Dermis blood vessel endothelial cell (primary cell): ENCODE measurements around the gene UNC13D. TPM values are rescaled to one million over a fixed set of nuclear protein-coding genes. Genes with fewer than 3 reads are reported as not detected.

ENCODE experiments used
- DNase-seq: peaks from one replicate; pipeline ENCODE4 v3.0.0; 2010
- total RNA-seq: library from RNA; depleted of rRNA; stranded (reverse); fragments of >200 nt; gene quantifications from 2 replicates; pipeline ENCODE4 v1.2.3, GENCODE V29; 2014

The UNC13D gene
- total RNA-seq, 1 donor from 2014 or later = 3.4 TPM

DNA sequence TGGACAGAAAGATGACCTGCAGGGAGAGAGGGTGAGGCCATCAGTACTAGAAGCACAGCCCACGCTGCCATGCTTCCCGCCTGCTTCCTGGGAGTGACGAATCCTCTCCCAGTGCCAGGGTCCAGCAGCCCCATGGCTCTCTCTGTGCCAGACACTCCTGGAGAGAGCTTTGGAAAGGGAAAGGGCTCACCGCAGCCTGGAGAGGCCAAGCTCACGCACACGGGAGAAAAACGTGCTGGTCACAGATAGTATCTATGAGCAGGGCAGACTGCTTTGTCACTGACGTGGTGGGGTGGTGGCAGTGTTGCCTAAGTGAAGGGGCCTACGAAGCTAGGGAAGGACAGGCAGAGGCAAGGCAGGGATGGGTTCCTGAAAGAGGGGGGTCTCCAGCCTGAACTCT, 5.5 kb upstream of the UNC13D start:
- DNase-seq = no peak

DNA sequence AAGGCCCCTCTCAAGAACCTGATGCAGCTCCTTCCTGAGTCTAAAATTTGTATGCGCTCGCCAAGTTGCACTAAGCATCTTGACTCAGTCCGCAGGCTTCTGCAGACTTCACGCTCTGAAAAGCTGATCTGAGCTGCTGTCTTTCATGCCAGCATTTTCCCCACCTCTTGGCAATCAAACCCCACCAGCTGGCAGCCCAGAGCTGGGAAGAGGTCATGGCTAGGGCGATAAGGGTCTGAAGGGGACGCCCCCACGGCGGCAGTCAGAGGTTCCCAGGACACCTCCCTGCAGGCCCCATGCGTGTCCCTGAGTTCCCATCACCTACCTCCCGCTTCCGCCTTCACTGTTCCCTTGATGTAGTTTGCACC, 5.1 kb upstream of the UNC13D start:
- DNase-seq = peak; percentile 29

DNA sequence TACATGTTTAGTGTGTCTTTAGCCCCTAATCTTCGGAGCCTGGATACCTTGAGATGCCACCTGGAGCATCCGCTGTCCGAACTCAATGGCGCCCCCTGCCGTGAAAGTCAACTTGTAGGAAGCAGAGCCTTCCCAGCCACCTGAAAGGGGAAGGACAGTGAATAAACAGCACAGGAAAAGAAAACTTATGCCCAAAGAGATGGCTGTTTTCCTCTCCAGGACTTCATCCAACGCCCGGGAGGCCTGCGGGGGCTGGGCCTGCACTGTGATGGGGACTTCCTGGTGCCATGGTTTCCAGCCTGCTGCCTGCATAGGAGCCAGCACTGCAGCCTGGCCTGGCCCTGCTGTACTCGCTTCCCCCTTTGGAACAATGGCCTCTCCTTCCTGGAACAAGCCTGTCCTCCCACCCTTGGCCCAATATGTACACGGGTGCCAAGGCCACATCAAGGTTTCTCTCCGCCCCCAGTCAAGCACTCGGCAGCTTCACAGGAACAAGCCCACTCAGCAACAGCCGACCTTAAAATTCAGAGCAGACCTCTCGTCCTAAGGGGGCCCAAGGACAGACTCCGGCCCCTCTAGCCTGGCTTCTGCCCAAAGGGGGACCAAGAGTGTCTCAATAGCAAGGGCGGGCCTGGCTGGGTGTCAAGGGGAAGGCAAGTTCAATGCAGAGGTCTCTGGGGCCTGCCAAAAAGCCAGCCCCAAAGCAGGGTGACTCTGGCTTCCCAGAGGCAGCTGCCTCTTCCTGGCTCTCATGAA, 4.5 kb upstream of the UNC13D start:
- DNase-seq = peak; percentile 79

DNA sequence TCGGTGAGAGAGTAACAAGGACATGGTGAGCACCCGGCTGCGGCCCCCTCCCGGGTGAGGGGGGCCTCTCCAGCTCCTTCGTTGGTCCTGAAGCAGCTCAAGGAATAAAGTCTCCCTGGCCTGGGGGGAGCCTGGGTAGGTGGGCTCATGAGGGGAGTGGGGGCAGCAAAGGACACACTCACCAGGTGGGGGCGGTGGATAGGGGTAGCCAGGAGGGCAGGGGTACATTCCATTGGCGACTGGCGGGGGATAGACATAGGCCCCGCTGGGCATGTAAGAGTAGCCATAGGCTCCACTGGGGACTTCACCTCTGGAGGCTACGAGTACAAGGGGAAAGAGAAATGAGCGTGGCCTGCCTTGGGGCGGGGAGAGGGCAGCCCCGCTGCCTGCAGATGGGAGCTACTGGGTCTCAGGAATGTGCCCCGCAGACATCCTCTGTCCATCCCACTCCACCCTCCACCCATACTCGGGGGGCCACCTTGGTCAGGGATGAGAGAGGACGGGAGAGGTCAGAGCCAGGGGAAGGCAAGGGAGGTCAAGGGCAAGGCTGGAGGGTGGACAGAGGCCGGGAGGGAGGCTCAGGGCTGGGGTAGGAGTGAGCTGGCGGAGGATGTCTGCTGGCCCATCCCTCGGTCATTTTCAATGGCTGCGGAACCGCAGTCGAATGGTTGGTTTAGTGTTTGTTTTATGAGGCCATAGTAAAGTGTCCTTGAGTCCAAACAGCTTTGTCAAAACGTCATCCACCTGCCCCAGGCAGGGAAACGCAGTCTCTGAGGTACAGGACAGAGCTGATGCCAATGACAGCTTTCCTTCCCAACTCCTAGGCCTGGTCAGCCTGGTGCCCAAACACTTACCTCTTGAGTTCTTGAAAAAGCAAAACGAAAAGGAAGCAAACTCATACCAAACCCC, 3.7 kb upstream of the UNC13D start:
- no peak for DNase-seq

DNA sequence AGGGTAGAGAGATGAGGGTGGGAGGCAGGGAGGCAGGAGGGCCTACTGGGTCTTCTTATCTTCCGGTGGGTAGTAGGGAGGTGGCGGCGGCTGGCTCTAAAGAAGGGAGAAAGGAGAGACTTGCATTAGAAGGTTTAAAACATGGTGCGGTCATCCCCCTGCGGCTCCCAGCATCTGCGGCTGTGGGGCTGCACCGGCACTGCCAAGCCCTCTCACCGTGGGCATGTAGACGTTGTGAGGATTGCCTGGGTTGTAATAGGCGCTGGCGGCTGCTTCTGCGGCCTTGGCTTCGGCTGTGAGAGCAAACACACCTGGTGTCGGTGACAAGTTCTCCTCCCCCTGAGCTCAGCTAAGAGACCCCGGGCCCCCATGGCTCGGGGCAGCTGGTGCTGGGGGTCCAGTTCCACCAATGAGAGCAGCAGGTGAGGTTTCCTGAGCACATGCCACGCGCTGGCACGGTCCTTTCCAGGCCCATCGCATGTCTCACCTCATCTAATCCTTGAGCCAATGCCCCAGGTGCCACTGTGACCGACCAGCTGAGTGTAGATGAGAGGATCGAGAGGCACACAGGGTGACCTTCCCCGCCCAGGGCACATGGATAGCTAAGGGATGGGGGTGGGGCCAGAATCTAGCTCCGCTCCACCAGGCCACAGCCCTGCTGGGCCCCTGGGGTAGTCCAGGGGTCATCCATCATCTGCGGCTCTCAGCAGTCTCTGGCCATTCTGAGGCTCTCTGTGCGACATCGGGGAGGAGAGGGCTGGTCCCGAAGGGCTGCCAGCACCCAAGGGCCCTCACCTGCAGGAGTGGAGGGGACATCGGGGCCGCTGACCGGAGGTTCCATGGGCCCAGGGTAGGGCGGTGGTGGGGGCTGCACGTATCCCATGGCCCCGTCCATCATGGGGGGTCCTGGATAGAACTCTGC, 2.7 kb upstream of the UNC13D start:
- no peak for DNase-seq

DNA sequence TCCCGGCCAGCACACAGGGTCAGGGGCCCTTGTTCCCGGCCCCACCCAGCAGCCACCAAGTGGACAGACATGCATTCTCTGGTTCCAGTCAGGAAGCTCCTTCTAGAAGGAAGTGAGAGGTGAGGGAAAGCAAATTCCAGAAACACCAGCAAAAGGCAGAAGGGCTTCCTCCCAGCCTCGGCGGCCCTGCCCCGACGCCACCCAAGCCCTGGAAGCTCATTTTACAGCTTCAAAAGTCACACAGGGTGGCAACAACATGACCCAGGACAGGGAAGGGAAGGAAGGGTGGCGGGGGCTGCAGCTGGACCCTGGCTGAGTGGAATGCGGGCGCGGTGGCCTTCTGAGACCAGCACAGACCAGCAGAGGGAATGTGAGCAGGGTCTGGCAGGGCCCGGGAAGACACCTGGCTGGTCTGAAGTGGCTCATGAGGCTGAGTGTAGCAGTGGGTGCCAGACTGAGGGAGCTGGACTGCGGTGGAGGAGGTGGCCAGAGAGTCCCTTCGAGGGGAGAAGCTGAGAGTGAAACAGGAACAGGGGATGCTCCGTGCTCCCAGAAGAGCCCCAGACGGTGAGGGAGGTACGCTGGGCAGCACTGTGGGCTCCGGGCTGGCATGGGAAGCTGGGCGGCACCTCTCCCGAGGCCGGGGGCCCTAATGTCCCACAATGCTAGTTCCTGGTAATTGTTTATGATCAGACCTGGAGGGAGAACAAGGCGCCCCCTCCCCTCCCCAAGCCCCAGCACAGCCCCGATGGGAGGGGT, 1.9 kb upstream of the UNC13D start:
- DNase-seq = peak; percentile 35

DNA sequence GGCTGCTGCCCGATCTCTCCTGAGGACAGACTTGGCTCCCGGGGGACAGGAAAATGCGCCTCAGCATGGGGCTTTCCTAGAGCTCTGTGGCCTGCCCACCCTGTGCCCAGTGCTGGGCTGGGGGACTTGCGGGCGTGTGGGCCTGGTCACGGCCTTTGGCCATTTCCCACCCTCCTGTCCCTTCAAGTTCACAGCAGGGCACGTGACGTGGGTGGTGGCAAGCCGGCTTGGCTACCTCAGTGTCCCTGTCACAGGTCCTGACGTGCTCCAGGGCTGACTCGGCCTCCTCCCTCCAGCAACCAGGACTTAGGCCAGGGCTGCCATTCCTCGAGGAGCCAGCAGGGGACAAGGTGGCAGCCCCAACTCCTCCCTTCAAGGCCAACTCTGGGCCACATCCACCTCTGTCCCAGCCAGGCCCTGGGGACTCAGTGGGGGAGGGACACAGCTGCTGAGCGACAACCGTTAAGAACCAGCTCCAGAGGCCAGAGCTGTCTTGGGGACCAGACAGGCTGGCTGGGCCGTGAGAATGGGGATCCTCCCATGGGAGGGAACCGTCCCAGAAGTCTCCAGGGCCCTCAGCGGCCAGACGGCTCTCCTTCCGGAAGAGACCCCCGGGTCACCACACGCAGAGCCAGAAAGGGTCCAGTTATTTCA, 981 bp upstream of the UNC13D start:
- DNase-seq = peak; percentile 83

DNA sequence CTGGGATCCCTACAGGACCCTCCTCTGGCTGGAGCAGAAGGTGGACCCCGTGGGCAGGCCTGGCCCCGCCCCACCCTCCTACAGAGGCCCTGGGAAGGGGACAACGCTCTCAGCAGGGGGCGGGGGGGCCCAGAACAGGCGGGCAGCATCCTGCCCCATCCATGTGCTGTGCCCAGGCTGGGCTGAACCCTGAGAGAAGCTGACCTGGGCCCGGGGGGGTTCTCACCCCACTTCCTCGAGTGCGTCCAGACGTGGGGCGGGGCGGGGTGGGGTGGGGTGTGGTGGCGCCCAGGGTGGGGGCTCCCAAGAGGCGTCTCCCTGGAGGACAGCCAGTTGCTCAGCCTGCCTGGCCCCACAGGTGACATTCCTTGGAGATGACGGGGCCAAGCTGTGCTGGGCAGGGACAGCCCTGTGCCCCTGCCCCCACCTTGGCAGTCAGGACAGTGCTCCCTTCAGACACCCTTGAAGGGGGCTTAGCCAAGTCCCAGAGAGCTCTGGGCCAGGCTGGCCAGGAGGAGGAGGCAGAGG, 390 bp upstream of the UNC13D start:
- DNase-seq = no peak

DNA sequence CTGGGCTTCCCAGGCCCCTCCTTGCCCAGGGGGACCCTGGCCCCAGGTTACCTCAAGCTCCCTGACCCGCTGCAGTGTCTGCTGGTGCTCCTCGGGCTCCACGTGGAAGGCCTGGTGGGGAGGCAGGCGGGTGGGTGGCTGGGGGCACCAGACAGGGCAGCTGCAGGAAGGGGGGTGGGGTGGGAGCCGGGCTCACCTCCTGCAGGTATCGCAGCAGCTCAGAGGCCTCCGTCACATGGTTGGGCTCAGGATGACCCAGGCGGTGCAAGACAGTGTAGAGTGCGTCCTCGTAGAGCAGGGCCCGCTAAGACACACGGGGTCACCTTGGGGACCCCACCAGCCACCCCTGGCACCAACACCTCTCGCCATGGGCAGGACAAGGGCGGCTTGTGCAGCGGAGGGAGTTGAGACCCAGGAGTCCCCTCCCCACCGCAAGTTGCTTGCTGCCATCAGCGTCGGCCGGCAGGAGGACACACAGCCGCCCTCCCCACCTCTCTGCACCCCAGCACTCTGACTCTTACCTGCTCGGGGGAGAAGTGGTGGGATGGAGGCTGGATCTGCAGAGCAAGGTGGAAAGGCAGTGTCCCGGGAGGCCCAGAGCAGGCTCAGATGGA, 1.1 kb downstream of the UNC13D start:
- DNase-seq = no peak

DNA sequence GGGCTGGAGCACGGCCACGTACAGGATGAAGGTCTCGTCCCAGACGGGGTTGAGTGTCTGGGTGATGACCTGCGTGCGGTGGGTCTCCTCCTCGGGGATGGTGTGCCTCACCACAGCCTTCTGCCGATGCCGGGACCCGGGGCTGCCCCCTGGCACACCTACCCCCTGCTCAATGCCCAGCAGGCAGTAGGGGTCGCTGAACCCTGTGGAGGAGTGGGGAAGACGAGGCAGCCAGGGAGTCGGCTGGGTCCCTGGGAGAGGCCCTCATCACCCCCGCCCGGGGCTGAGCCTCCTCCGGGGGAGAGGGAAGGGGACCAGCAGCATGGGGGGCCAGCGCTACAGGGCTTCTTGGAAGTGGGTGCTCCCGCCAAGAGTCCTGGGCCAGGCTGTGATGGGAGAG, 1.8 kb downstream of the UNC13D start:
- DNase-seq = no peak

DNA sequence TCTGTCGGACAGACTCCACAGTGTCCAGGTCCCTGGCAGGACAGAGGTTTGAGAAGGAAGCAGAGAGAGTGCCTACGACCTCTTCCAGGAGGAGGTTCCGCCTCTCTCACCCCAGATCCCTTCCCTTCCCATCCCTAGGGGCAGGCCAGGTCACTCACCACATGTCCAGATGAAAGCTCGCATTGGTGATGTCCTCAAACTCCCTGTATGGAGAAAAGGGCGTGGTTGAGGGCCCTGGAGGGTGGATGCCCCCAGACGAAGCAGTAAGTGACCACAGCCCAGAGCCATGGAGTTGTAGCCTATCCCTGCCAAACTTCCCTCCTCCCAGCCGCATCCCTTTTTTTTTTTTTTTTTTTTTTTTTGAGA, 3.4 kb downstream of the UNC13D start:
- DNase-seq = no peak

DNA sequence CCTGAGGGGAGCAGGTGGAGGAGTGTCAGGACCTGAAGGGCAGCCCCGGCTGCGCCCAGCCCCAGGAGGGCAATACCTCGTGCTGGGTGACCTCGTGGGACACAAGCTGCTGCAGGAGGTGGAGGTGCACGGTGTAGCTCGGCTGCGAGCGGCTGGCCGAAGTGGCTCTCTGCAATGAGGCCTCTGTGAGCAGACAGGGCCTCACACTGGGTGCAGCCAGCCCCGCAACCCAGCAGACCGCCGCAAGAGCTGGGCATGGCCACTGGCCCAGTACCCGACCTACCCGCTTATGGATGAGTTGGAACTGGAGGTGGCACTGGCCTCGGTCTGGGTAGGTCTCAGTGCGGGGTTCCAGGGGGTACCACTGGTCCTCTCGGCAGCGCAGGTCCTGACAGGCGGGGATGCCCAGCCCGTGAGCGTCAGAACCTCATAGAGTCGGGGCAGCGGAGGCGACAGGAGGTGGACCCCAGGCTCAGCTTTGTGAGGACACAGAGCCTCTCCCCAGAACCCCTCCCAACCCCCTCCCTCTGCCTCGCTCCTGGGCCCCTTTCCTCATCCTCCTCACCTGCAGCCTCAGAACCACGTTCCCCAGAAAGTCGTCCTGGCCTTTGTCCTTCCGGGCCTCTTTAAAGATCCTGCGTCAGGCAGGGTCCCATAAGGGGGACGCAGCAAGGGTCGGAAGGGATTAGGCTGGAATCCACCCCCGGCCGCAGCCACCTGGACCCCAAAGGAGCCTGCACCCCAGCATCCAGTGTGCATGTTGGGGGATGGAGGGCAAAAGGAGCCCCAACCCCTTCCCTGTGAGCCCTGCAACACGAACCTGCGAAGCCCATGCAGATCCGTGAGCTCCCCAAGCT, 4.0 kb downstream of the UNC13D start:
- no peak for DNase-seq

DNA sequence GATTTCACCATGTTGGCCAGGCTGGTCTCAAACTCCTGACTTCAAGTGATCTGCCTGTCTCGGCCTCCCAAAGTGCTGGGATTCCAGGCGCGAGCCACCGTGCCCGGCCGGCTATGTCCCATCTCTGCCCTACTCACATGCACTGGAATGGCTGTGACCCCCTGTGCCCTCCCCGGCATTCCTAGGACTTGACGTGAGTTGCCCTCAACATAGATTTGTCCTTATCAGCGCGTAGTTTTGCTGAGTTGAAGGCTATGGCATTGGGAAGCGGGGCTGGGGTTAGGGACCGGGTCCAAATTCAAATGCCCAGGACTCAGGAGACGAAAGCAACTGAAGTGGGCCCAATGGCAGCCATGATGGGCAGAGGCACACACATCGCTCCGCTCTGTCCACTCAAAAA, 5.8 kb downstream of the UNC13D start:
- DNase-seq = no peak

DNA sequence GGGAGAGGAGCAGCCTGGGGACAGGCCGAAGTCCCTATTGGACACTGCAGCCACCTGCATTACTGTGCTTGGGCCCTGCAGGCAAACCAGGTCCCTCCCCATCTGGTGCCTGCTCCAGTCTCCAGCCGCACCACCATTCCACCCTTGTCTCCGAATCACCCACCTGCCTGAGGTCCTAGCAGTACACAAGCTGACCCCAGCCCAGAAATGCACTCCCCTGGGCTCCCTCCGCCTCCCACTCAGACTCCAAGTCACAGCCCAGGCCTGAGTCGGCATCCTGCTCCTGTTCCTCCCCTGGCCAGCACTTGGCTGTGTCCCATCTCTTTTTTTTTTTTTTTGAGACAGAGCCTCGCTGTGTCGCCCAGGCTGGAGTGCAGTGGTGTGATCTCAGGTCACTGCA, 6.3 kb downstream of the UNC13D start:
- no peak for DNase-seq

DNA sequence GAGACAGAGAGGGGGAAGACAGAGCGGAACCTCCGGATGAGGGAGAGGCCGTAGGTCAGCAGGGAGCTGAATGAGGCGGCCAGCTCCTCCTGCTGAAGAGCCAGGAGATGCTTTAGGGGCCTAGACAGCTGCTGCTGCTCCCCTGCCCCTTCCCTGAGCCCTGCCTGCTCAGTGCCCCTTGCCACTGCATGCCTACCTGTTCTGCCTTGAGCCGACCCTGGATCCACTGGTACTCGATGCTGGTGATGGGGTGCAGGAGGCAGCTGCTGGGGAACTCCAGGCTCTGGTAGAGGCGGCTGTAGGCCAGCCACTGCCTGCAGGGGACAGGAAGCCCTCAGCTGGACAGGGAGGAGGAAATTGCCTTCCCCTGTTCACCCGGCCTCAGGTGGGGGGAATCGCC, 7.6 kb downstream of the UNC13D start:
- DNase-seq = no peak

DNA sequence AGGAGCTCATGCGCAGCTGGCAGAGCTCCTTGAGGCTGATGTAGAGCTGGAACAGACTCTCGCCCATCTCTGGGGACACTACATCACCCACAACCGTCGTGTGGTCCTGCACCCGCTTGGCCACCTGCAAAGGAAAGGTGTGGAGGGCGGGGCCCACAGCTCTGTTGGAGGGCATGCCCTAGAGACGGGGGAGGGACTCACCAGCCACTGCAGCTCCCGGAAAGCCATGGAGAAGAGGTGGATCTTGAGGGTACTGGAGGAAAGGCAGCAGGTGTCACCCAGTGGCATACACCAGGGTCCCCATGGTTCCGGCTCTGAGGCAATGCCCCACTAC, 8.6 kb downstream of the UNC13D start:
- DNase-seq = no peak

DNA sequence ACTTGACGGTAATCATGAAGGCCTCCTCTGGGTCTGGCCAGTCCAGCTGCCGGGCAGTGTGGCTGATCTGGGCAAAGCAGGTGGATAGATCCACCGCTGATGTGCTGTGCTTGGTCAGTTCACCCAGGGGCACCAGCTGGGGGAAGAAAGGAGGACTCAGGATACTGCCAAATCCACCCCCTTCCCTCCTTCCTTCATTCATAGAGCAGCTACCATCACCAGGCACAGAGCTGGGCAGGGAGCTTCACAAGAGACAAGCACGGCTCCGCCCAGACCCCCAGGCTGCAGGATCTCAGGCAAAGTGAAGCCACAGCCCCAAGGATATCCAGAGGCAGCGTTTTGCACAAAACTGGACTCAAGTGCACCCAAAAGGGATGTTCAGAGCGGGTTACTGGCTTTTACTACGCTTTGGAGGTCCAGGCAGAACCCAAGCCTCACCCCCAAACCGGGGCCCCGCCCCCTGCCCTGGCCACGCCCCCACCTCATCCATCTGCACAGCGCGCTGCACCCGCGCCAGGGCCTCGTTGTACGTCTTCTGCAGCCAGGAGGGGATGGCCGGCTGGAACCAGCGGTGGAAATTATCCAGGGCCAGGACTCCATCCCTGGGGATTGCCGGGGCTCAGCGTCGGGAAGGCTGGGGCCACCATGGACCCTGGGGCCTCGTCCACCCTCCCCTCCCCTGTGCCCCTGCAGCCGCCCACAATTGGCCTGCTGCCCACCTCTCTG, 9.1 kb downstream of the UNC13D start:
- DNase-seq = no peak

DNA sequence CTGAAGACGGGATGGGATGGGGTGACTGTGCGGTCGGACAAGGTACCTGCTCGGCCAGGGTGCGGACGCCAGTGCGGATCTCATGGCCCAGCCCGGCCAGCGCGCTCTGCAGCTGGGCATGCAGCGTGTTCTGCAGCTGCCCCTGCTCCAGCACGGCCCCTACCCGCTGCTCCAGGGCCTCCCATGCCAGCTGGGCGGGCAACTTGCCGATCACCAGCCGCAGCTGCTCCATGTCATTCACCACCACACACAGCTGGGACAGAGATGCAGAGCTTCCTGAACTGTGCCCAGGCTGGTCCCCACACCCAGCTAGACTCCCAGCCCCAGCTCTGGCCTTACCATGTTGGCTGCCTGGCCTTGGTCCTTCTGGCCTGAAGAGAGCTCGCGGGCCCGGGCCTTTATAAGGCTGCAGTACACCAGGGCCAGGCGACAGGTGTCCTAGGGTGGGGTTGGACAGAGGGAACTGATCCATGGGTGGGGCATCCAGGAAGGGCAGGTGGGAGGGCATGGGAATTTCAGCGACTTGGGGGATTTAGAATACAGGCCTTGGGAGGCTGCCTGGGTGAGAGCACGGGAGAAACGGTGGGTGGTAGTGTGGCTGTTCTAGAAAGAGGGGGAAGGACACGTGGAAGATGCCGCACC, 9.8 kb downstream of the UNC13D start:
- no peak for DNase-seq
